Body of pancreas (tissue), 4 donors: Measurements from ENCODE around the gene CTDSPL.

Experiments
- POLR2A ChIP-seq, 3 donors: fragments of 450-650 bp; IDR thresholded peaks; one replicate each; pipeline ENCODE4 v1.6.1; 2016; ENCODE audit warnings: antibody characterized with exemption in 3 of 3, mild to moderate bottlenecking in 2 of 3
- TF ChIP-seq, protein P1 (sequence below), 7 experiments: fragments of 450-650 bp in 4 of 7; fragments of 200-600 bp in 3 of 7; sonication (generic) in 3 of 7; IDR thresholded peaks; one replicate each; pipeline ENCODE4 v1.5.1; 2016 to 2019; ENCODE audit warnings: antibody characterized with exemption in 7 of 7

DNA sequence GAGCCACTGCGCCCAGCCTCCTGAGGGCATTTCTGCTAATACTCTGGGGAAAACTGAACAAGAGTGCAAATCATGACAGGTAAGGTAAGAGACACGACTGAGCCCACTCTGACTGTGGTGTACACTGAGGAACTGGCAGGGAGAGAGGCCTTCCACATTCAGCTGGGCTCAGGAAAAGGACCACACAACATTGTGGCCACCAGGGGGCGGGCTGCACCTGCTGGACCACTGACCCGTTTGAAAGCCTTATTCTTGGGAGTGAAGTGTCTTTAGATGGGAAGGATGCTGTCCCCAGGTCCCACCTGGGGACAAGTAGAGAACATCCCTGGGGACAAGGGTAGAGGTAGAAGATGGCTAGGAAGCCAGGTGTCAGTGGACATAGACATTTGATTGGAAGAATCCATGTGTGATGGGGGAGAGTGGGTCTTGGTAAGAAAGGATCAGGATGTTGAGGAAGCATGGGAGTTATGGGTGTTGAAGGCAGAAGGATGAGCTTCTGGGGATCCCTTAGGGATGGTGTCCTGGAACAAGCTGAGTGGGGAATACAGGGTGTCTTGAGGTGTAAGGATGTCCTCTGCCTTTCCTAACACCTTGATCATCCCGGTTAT is 6.2 kb upstream of the CTDSPL start:
- TF ChIP-seq, protein P1, sequence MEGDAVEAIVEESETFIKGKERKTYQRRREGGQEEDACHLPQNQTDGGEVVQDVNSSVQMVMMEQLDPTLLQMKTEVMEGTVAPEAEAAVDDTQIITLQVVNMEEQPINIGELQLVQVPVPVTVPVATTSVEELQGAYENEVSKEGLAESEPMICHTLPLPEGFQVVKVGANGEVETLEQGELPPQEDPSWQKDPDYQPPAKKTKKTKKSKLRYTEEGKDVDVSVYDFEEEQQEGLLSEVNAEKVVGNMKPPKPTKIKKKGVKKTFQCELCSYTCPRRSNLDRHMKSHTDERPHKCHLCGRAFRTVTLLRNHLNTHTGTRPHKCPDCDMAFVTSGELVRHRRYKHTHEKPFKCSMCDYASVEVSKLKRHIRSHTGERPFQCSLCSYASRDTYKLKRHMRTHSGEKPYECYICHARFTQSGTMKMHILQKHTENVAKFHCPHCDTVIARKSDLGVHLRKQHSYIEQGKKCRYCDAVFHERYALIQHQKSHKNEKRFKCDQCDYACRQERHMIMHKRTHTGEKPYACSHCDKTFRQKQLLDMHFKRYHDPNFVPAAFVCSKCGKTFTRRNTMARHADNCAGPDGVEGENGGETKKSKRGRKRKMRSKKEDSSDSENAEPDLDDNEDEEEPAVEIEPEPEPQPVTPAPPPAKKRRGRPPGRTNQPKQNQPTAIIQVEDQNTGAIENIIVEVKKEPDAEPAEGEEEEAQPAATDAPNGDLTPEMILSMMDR (IDR thresholded peaks at IDR 0.05) = peak; percentile 86 to 92 (median 90)
- TF ChIP-seq POLR2A (IDR thresholded peaks at IDR 0.05) = no peak
